CD4-positive, alpha-beta T cell treated with Interleukin-10 for 1 hour (primary cell): ENCODE results near the gene ZNF800.

Source experiments
- DNase-seq: peaks from one replicate; pipeline ENCODE4 v3.0.0-alpha.2; 2020

ZNF800 gene

DNA sequence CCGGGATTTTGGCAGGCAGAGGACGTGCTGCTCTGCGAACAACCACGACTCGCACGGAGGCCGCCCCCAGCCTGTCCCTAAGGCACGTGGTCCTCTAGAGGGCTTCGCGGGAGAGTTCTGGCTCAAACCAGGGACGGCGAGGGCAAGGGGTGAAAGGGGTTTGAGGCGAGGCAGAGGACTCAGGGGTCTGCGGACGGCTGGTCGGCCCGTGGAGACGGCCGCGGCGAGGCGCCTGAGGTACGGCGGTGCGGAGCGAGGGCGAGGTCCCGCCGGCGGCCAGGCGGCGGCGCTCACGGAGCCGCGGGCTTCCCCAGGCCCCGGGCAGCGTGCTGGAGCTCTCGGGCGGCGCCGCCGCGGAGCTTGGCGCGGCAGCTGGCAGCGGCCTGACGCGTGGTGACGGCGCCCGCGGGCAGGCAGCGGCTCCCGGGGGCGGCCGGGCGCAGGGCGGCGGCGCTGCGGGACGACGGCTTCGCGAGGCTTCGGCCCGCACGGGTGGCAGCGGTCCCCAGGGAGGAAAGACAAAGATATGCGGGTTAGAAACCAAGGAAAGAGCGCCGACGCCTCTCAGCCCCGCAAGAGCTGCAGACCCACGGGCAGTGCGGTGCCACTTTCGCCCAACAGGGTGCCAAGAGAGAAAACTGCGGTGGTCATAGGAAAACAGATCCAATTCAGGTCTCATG lies 44.8 kb downstream of the ZNF800 start:
- peak; percentile 69 for DNase-seq

DNA sequence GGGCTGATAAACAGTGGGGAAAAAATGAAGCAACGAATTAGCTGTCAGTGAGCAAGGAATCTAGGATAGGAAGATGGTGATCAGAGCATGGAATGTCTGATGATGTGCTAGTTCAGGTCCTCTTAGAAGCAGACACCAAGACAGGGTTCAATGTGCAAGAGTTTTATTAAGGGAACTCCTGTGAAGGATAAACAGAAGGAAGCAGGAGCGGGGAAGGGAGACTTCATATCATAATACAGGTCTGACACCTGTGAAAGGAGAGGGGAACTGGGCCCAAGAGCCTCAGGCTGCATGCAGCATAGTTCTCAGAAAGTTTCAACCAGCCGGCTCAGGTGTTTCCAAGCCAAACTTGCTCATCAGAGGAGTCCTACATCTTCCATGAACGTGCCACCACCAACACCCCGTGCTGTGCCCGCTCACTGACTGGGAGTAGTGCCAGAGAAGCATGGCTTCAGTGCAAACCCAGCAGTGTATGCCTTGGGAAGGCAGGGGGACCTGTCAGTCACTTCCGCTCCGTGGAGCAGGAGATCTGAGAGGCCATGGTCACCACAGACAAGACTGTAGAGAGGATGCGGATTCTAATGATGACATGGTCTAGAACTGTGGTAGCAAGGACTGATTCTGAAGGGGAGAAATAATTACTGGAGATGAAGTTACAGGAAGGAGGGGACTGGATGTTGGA lies 45.8 kb downstream of the ZNF800 start:
- DNase-seq, result no peak

DNA sequence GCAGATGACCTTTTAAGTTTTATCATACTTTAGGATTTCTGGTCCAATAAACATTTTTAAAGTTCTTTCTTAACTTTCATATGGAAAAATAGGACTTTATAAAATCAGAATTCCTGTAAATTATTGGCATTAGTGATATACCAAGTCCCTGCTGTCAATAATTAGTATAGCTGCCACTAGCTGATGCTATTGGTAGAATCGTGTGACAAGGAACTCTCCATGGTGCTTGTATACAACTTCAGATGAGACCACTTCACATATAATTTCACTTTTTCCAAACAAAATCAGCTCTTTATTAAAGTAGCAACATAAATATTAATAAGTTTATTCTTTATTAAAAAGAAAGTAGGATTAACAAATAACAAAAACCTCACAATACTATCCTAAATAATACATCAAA lies 49.9 kb downstream of the ZNF800 start:
- no peak for DNase-seq

DNA sequence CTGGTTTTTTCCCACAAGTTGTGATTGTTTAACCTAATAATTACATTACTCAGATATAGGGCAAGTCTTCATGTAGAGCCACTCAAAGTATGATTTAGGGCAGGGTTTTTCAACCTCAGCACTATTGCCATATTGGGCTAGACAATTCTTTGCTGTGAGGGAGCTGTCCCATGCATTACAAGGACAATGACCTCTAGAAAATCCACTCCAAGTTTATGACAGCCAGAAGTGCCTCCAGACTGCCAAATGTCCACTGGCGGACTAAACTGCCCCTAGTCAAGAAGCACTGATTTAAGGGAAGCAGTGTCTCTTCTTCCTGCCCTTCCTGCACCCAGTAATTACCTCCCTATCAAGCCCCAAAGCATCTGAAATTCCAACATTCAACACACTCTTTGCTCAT lies 54.4 kb downstream of the ZNF800 start:
- no peak for DNase-seq

DNA sequence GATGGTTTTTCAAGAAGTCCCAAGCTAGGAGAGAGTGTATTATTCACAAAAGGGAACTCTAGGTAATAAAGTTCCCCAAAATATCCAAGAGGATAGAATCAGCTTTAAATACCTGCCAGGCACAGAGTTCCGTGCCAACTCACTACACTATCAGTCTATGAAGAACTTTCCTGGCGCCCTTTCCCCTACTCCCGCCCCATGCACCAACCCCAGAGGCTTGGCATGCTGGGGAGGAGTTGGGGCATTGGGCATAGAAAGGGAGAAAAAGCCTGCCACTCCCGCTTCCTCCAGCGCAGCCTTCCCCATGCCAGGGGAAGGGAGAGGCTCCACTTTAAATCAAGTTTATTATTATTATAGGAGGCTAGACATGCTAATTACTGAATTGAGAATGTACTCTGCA lies 54.9 kb downstream of the ZNF800 start:
- no peak for DNase-seq

DNA sequence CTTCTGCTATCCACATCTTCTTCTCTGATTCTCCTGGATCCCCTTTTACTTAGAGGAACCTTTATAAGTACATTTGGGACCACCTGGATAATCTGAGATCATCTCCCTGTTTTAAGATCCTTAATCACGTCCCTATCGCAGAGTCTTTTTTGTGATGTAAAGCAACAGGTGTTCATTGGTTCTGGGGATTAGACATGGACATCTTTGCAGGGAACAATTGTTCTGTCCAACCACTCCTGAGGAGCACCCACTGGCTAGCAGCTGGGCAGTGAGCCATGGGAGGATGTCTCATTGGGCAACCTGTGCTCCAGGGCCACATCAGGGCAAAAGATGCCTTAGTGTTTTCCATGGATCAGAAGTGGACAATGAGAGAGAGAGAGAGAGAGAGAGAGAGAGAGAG lies 56.0 kb downstream of the ZNF800 start:
- DNase-seq, result no peak

DNA sequence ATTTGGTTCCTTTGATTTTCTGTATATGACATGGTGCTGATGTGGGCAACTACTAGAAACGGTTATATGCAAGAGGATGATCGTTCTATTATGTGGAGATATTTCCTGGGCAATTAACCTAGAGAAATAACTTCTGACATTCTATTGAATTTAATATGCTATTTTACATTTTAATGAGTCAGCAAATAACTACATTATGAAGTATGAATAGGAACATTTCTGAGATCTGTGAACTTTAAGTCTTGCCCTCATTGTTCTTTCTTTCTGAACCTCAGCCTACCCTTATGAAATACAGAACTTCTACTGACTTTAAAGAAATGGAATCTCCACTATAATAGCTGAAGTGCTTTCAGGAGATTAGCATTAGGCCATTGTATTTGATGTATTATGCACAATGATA lies 59.6 kb downstream of the ZNF800 start:
- DNase-seq, result no peak

DNA sequence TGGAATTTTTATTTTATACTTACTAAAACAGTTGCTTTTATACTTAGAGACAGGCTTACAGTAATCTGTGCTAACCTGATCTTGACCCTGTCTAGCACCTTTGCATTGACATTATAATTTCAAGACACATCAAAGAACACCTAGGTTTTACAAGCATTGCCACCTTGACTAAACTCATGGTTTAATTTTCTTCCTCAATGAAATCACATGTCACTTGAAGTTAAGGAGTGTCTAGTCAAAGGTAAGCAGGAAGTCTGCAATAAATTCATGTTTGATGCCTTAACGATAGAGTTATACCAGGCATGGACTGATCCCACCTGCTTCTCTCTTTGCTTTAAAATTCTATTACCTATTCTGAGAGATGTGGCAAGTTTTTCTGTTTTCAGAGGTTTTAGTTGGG lies 62.4 kb downstream of the ZNF800 start:
- DNase-seq, result no peak

DNA sequence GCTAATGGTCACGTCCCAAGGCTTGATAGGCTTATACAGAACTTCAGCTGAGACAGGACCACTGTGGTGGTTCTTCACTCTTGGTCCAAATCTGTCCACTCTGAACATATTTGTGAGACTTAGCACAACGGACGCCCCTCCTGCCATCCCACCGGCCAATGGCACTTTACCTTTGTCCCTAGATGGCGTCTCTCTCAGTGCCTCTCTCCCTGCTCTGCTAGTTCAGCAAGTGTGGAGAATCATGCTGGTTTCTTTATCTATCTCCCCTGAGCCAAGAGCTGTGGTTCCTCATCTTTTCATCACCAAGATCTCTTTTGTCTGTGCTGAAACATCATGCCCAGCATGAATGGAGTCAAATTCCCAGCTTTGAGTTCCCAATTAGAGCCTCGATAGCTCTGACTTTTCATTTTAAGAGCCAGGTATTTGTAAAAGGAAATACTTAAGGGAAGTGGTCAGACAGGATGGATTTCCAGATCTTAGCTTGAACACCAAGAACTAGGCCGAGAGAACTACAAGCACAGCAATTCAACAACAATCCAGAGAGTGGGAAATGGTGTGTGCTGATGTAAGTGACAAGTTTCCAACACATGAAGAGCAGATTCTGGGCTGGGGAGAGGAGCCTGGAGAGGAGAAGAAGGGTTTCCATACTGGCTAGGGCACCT lies 69.5 kb downstream of the ZNF800 start:
- DNase-seq, result no peak

DNA sequence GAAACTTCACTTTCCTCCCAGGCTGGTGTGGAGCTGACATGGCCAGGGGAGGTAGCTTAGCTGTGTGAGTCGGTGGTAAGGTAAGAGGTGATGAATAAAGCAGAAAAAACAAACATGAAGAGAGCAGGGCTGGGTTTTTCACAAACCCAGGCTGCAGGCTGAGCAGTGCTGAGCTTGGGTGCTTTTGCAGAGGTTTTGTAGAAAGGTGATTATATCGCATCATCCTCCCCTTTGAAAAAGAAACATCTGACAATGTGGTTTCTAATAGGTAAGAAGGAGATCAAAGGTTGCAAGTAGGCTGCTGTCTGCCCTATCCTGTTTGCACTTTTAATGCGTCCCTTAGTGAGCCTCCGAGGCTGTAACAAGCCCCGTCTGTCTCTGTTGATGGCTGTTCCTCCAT lies 70.2 kb downstream of the ZNF800 start:
- peak; percentile 30 for DNase-seq

DNA sequence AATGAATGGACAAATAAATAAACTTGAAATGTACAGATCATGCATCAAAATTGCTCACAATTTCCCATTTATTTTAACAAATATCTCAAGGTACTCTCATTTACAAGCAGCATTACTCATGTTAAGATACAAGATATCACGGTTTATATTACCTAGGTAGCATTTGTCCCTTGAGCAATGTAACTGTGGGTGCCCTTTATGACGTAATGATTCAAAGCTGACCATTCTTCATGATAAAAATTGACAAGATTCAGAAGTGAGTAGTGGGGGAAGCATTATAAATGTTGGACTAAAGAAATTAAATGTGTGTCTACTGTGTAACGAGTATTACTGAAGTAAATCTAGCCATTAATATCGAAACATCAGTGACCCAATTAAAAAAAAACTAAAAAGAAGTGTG lies 71.5 kb downstream of the ZNF800 start:
- DNase-seq, result no peak
